Coronary artery (tissue), 2 donors: ENCODE results near the gene CHST6.
"Not testable (repeated sequence)": the region's sequence is repeated elsewhere in the genome, so short reads cannot be mapped to it uniquely, and the experiment has no call there.

Experiments
- DNase-seq: peaks from one replicate; pipeline ENCODE4 v3.0.0-alpha.2; 2017; ENCODE audit warnings: low spot score
- H3K27ac ChIP-seq, 2 donors: fragments of 200-600 bp; sonication (generic); one replicate each; pipeline ENCODE4 v1.5.1; 2016 to 2019
- H3K4me3 ChIP-seq: fragments of 200-600 bp; sonication (generic); 2 replicates; pipeline ENCODE4 v1.5.1; 2016; ENCODE audit warnings: mild to moderate bottlenecking, moderate library complexity
- CTCF ChIP-seq: fragments of 200-600 bp; sonication (generic); IDR thresholded peaks from one replicate; pipeline ENCODE4 v1.5.1; 2019; ENCODE audit warnings: antibody characterized with exemption

Gene CHST6

DNA sequence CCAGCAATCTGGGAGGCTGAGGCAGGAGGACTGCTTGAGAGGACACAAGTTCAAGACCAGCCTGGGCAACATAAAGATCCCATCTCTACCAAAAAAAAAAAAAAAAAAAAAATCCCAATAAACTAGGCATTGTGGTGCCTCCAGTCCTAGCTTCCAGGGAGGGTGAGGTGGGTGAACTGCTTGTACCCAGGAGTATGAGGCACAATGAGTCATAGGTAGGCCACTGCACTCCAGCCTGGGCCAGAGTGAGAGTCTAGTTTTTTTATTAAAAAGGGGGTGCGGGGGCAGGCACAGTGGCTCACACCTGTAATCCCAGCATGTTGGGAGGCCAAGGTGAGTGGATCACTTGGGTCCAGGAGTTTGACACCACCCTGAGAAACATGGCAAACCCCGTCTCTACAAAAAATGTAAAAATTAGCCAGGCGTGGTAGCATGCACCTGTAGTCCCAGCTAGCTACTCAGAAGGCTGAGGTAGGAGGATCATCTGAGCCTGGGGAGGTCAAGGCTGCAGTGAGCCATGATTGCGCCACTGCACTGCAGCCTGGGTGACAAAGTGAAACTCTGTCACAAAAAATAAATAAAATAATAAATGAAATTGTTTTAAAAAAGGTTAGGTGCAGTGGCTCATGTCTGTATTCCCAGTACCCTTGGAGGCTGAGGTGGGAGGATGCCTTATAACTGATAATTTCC is 7.8 kb upstream of the CHST6 start:
- no peak for TF ChIP-seq CTCF
- no peak for DNase-seq
- Histone ChIP-seq H3K4me3 (no peak overlapping the region), H3K27ac (no peak overlapping the region)

DNA sequence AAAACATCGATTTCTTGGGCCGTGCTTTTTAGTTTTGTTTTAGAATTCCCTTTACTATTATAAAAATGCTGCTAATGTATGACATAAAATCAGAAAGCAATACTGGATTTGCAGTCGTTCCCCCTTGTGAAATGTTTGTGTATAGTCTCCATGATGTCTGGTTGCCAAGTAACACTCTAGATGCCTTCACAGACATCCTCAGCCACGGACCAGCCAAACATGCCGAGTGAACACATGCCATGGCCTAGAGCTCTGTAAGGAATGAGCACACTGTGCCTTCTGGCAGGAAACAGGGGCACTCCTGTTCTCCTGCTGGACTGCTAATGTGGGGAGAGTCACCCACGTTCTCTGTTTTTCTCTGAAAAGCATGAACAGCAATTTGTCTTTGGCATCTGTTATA is 6.6 kb upstream of the CHST6 start:
- peak; percentile 79 for DNase-seq
- H3K4me3 ChIP-seq = not testable (repeated sequence)
- H3K27ac ChIP-seq = peak overlapping the region; percentile 42 to 61

DNA sequence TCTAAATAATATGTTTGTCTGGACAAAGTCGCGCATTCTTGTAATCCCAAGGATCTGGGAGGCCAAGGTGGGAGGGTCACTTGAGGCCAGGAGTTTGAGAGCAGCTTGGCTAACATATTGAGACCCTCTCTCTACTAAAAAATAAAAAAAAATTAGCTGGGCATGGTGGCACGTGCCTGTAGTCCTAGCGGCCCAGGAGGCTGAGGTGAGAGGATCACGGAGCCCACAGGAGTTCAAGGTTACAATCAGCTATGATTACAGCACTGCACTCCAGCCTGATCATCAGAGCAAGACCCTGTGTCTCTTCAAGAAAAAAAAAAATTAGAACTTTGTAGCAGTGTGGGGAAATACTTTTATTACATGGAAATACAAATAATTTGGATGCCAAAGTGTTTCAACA is 6.1 kb upstream of the CHST6 start:
- TF ChIP-seq CTCF = no peak
- Histone ChIP-seq H3K27ac (no peak overlapping the region), H3K4me3 (no peak overlapping the region)
- DNase-seq = no peak

DNA sequence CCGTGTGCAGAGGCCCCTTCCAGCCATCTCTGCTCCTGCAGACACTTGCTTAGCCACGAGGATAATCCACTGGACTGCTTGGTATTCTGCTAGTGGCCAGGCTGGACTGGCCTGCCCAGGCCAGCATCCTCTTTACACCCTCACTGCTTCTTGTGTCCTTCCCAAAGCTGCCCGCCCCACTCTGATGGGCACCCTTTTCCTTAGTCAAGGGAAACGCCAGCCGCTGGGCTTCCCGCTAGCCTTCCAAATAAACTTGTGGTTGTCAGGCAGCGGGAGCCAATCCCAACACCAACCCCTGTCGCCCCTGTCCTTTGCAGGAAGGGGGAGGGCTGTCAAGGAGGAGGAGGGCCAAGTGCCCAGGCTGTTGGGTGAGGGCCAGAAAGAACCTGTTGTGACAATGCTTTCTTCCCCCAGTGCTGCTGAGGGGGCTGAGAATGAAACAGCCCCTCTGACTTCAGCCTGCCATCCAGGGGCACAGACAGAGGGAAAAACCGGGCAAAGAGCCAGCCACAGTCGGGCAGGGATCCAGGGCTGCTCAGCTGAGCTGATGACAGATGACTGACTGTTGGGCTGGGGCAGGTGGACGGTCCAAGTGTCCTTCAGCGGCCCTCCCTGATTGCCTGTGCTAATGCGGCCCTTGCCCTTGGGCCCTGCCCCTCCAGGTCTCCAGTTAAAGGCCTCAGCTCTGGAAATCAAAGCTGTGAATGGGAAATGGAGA is 3.5 kb upstream of the CHST6 start:
- not testable (repeated sequence) for DNase-seq
- H3K27ac ChIP-seq = peak overlapping the region; percentile 50 to 81

DNA sequence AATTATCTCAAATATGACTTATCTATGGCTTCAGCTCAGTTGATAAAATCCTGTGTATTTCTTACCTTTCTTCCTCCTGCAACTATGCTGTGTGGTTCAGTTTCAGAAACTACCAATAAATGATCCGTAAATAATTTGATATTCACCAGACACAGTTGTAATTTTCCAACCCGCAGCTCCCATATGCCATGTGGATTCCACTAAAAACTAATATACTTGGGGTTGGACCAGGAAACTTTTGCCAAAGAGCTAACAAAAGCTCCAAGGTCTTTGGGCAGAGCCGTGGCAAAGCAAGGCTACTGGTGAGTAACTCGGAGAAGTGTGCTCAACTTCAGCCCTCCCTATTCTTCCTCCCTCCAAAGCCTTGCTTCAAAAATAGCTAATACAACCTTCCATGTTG is 2.3 kb upstream of the CHST6 start:
- Histone ChIP-seq H3K27ac (no peak overlapping the region), H3K4me3 (no peak overlapping the region)
- DNase-seq = no peak
- no peak for TF ChIP-seq CTCF

More for the DNA sequence above, 3.5 kb upstream of the CHST6 start:
- H3K4me3 ChIP-seq = not testable (repeated sequence)

GRCh38 chr16:75494661-75495075 is 573 bp downstream of the CHST6 start:
- Histone ChIP-seq H3K27ac (peak overlapping the region in 1 of 2 donors; percentile 42), H3K4me3 (peak overlapping the region; percentile 77)
- DNase-seq = no peak
- no peak for TF ChIP-seq CTCF

DNA sequence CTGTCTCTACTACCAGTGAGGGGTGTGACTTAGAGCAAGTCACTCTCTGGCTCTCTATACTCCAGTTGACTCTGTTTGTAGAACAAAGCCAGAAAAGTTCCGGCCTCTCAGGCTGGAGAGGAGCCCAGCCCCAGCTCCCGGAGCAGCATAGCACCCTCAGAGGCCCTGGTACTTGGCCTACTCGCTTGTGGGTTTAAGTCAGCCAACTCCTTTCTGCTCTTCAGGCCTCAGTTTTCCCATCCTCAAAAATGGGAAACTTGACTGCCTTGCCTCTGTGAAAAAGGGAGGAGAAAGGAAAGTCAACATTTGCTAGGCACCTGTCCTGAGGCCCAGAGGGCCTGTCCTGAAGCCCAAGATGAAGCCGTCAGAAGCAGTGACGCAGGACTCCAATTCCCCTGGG is 1.1 kb downstream of the CHST6 start:
- no peak for TF ChIP-seq CTCF
- Histone ChIP-seq H3K27ac (peak overlapping the region in 1 of 2 donors; percentile 42), H3K4me3 (peak overlapping the region; percentile 77)
- no peak for DNase-seq

DNA sequence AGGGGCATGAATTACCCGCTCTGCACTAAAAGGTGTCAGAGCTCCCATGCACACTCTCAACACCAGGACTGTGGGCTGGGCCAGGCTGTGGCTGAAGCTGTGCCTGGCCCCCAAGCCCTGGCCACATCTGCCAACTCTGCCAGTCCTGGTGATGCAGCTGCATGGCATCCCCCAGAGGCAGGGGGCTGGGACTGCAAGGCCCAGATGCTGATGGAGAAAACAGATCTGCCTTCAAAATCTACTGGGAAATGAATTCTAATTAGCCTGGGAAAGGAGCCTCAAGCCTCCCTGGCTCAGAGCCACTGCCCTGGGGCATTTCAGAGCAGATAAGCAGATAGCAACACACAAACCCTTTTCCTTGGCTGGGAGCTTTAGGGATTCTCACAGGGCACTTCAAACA is 3.4 kb downstream of the CHST6 start:
- no peak overlapping the region for H3K4me3 ChIP-seq
- DNase-seq = no peak
- H3K27ac ChIP-seq = no peak overlapping the region
- TF ChIP-seq CTCF = no peak
